Fibroblast of the aortic adventitia (primary cell): ENCODE data around the gene EFCAB11. TPM values are rescaled to one million over a fixed set of nuclear protein-coding genes. Genes with fewer than 3 reads are reported as not detected.

Source experiments
- DNase-seq: peaks from one replicate; pipeline ENCODE4 v3.0.0-alpha.2; 2010; ENCODE audit warnings: low read depth
- H3K4me3 ChIP-seq: 2 replicates; pipeline ENCODE4 v1.5.1; 2011; ENCODE audit warnings: low read depth, mild to moderate bottlenecking, control low read depth, low read length, moderate library complexity
- CTCF ChIP-seq: IDR thresholded peaks from 2 replicates; pipeline ENCODE4 v1.5.1; 2011; ENCODE audit warnings: mild to moderate bottlenecking, low read length, control low read depth, inconsistent platforms; ENCODE audit not compliant: insufficient read depth
- total RNA-seq: library from RNA; depleted of rRNA; stranded (reverse); fragments of >200 nt; gene quantifications from 2 replicates; pipeline ENCODE4 v1.2.3, GENCODE V29; 2012; ENCODE audit warnings: low replicate concordance

The EFCAB11 gene
- total RNA-seq, 1 donor, result 11.1 TPM

- H3K4me3 ChIP-seq, result no peak overlapping the region
- TF ChIP-seq CTCF, result no peak
These were observed 161.8 kb downstream of the EFCAB11 start for GRCh38 chr14:89792489-89793366.

GRCh38 chr14:89787525-89787924 is 167.0 kb downstream of the EFCAB11 start:
- DNase-seq, result no peak
- no peak for TF ChIP-seq CTCF
- no peak overlapping the region for H3K4me3 ChIP-seq

More at GRCh38 chr14:89792489-89793366, 161.8 kb downstream of the EFCAB11 start:
- peak; percentile 77 for DNase-seq

- no peak for TF ChIP-seq CTCF
- no peak for DNase-seq
- no peak overlapping the region for H3K4me3 ChIP-seq
These were observed 173.5 kb downstream of the EFCAB11 start for GRCh38 chr14:89781046-89781445.

GRCh38 chr14:89779707-89780106 is 174.8 kb downstream of the EFCAB11 start:
- no peak for DNase-seq
- H3K4me3 ChIP-seq, result no peak overlapping the region
- no peak for TF ChIP-seq CTCF

GRCh38 chr14:89775946-89776345 is 178.6 kb downstream of the EFCAB11 start:
- H3K4me3 ChIP-seq, result no peak overlapping the region
- no peak for DNase-seq
- TF ChIP-seq CTCF, result no peak

GRCh38 chr14:89775151-89775550 is 179.4 kb downstream of the EFCAB11 start:
- H3K4me3 ChIP-seq, result no peak overlapping the region
- TF ChIP-seq CTCF, result no peak
- no peak for DNase-seq
